GM18909 (cell line): ENCODE results near the gene PCGF3.
"Not testable (repeated sequence)": the region's sequence is repeated elsewhere in the genome, so short reads cannot be mapped to it uniquely, and the experiment has no call there.

ENCODE experiments used
- ATAC-seq: cut with Tn5 transposase; IDR thresholded peaks from one replicate; pipeline ENCODE4 v1.9.1; 2021; ENCODE audit warnings: mild to moderate bottlenecking; ENCODE audit not compliant: unreplicated experiment, poor library complexity

Gene PCGF3

GRCh38 chr4:754221-755120 is 48.8 kb downstream of the PCGF3 start:
- no peak for ATAC-seq

GRCh38 chr4:757111-757510 is 51.5 kb downstream of the PCGF3 start:
- ATAC-seq: no peak

- ATAC-seq: not testable (repeated sequence)
These were observed 54.2 kb downstream of the PCGF3 start for GRCh38 chr4:759810-760209.

DNA sequence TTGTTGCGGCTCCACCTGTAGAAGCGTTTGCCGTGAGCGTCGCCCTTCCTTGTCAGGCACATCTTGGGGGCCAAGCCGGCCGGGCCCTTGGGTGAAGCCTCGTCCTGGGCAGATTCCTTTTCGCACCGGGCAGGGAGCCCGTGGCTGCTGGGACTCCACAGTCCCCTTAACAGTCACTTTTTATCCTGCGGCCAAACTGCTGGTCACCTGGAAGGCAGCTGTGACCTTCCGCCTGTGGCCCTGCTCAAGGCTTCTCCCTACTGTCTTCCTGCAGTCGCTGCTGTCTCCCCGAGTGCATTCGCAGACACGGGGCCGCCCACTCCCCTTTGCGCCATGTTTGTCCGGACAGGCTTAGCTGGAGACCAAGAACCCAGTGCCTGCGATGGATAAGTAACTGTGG is 55.0 kb downstream of the PCGF3 start:
- no peak for ATAC-seq

- ATAC-seq: no peak
These were observed 55.5 kb downstream of the PCGF3 start for GRCh38 chr4:761086-761485.

DNA sequence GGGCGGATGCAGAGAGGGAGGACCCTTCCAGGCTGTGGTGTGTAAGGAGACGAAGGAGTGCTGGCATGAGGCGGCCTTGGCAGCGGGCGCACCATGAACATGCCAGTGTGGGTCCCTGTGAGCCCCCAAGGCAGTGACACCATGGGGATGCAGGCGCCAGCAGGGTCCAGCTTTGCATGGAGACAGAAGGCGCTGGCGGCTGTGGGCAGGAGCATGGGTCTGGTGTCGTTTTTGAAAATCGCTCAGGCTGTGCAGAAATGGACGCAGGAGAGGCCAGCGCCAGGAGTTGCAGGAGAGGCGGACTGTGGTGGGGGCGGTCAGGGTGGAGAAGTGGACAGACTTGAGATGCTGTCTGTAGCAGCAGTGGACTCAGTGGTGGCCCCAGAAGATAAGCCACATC is 56.1 kb downstream of the PCGF3 start:
- ATAC-seq: no peak

GRCh38 chr4:762211-763190 is 56.9 kb downstream of the PCGF3 start:
- no peak for ATAC-seq

DNA sequence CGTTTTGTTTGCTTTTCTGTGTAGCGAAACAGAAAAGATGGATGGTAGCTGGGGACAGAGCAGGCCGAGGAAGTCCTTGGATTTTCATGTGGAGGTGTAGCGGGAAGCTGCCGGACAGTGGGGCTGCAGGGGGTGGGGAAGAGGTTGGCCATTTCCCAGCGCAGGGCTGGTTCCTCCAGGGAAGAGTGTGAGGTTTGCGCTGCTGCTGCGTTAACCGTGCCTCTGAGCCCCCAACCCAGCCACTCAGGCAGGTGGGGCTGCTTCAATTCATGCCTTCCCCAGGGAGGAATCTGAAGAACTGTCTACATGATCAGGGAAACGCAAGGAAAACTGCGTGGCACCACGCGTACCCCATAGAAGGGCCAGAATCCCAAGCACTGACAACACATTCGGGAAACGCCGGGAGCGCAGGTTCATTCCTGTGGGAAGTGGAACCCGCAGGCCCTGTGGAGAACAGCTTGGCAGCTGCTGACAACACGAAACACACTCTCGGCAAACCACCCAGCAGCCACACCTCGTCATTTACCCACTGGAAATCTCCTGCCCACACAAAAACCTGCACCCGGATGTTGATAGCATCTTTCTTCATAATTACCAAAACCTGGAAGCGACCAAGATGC is 57.7 kb downstream of the PCGF3 start:
- no peak for ATAC-seq

DNA sequence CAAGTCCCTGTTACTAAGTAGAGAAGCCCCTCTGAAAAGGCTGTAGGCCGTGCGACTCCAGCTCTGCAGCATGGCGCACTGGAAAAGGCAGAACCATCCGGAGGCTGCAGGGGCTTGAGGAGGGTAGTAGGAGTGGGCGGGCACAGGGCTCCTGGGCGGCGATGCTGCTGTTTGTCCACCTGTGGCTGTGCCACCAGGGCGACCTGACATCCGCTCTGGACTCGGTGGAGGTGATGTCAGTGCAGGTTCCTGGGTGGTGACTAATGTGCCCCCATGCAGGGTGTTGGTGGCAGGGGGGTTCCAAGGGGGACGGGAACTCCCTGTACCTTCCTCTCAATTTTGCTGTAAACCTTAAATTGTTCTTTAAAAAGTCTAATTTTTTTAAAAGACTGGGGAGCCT is 58.3 kb downstream of the PCGF3 start:
- no peak for ATAC-seq

GRCh38 chr4:764405-765169 is 59.0 kb downstream of the PCGF3 start:
- ATAC-seq: no peak

GRCh38 chr4:766152-766515 is 60.5 kb downstream of the PCGF3 start:
- ATAC-seq: no peak

DNA sequence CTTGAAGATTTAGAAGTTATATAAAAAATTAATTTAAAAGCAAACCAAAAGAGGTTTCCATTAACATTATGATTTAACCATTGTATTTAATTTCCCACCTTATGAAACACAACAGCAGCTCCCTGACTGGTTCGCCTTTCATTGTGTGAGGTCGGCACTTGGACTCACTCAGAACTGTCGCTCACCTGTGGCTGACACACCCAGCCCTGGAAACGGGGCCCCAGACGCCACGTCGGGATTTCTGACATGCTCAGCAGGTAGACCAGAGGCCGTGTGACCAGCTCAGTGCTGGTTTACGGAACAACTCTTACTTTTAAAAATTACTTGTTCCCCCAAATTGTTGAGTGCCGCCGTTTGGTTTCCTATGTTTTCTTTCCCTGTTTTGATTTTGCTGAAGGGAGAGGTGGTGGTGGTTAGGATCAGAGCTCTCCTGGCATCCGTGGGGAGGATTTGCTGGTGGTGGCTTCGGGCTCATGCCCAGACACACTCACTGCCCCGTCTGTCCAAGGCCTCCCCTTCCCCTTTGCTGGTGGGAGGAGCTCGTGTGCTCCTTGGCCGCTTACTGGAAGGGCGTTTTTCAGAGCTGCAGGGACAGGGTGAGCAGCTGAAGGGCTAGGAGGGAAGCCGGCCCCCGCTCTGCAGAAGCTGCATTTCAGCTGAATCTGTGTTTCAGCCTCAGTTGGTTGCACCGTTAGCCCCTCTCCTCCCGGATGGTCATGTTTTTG is 61.1 kb downstream of the PCGF3 start:
- no peak for ATAC-seq

DNA sequence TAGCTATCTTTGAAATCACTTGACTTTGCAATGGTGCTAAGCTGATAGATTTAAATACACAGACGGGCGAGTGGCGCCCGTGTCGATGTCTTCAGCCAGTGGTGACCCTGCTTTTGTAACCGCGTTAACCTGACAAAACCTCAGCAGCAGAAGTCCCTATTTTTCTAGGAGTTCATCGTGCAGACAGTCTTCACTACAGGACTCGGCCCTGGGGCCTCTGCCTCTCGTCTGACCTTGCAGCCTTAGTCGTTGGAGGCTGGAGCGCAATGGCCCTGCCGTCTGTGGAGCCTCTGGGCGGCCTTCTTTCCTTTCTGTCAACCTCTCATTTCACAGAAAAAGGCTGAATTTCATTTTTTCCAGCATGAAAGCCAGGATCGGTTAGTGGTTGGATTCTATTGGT is 62.4 kb downstream of the PCGF3 start:
- no peak for ATAC-seq

DNA sequence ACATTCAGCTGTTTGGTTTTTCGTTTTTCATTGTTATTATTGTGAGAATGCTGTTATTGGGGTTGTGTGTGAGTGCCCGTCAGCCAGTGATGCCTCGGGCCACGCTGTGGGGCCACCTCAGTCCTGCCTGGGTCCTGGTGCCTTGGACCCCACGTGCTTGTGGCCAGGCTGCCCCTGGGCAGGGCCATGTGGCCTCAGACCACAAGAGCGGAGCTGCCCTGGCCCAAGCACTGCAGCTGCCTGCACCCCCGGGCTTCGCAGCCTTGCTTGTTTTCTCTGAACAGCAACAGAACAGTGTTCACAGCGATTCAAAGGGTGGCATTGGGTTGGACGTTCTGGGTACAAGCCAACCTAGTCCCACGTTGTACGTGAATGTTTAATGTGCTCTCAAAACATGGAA is 63.4 kb downstream of the PCGF3 start:
- no peak for ATAC-seq

- no peak for ATAC-seq
These were observed 63.9 kb downstream of the PCGF3 start for GRCh38 chr4:769511-769910.

DNA sequence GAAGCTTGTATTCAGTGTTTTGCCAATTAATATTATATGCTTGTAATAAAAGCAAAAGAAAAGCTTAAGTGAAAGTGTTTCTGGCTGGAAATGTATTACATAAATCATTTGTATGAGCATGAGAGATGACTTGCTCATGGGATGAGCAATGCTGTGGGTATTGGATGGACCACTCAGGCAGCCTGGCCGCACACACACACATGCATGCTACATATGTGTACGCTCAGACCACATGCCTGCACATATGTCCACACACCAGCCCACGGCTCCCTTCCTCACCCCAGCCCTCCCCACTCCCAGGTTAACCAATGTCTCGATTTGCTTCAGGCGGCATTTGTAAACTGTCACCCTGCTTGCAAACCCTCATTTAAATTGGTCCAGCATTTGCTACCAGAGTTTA is 64.4 kb downstream of the PCGF3 start:
- no peak for ATAC-seq

- ATAC-seq: no peak
These were observed 65.8 kb downstream of the PCGF3 start for GRCh38 chr4:771464-771863.

DNA sequence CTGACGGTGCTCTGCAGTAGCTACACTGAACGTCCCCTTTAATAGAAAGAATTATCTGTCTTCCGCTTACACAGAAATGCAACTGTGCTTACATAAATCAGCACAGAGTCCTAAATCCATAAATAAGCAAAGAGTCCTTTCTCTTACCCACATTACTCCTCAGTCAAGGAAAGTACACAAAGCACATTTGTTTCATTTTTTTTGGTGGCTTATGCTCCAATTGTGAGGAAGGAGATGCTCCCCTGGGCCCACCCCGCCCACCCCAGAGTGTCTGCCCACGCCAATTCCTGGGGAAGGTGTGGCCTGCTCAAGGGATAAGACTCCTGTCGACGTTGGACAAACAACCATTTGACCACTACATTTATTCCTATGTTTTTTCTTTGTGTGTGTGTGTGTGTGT is 66.5 kb downstream of the PCGF3 start:
- no peak for ATAC-seq

DNA sequence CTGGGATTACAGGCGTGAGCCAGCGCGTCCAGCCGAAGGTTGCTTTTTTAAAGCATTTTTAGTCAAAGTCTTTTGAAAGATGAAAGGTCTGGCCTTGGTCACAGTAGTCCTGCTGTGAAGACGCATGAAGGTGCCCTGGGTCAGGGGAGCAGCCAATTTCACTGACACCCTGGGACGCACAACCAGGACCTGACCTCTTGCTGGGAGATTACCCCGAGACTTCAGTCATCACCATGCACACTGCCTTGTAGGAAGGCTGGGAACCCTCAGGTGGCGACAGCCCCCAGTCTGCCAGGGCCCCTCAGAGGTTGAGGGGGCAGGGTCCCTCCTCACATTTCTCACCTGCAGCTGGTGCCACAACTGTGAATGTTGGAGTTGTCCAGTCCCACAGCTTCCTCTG is 67.1 kb downstream of the PCGF3 start:
- no peak for ATAC-seq
